Ishikawa (cell line): ENCODE results near the gene HSF5.

ENCODE experiments used
- CEBPB ChIP-seq: IDR thresholded peaks from 2 replicates; pipeline ENCODE4 v1.6.1; 2012
- CREB1 ChIP-seq: IDR thresholded peaks from 2 replicates; pipeline ENCODE4 v1.6.1; 2012; ENCODE audit warnings: low read depth
- EGR1 ChIP-seq: IDR thresholded peaks from 2 replicates; pipeline ENCODE4 v1.6.1; 2012
- EP300 ChIP-seq: IDR thresholded peaks from 2 replicates; pipeline ENCODE4 v1.6.1; 2012; ENCODE audit warnings: borderline replicate concordance
- FOXM1 ChIP-seq: IDR thresholded peaks from 2 replicates; pipeline ENCODE4 v1.6.1; 2012; ENCODE audit warnings: low read depth, borderline replicate concordance
- MAX ChIP-seq: IDR thresholded peaks from 2 replicates; pipeline ENCODE4 v1.6.1; 2012
- NFIC ChIP-seq: IDR thresholded peaks from 2 replicates; pipeline ENCODE4 v1.6.1; 2012
- RAD21 ChIP-seq: IDR thresholded peaks from 2 replicates; pipeline ENCODE4 v1.6.1; 2012; ENCODE audit warnings: low read depth
- REST ChIP-seq: IDR thresholded peaks from 2 replicates; pipeline ENCODE4 v1.6.1; 2012; ENCODE audit warnings: low read depth, mild to moderate bottlenecking
- TAF1 ChIP-seq: IDR thresholded peaks from 2 replicates; pipeline ENCODE4 v1.6.1; 2012; ENCODE audit warnings: low read depth, mild to moderate bottlenecking
- TCF12 ChIP-seq: IDR thresholded peaks from 2 replicates; pipeline ENCODE4 v1.6.1; 2012; ENCODE audit warnings: low read depth
- TEAD4 ChIP-seq: IDR thresholded peaks from 2 replicates; pipeline ENCODE4 v1.6.1; 2012
- USF1 ChIP-seq: IDR thresholded peaks from 2 replicates; pipeline ENCODE4 v1.6.1; 2012
- YY1 ChIP-seq: IDR thresholded peaks from 2 replicates; pipeline ENCODE4 v1.6.1; 2012; ENCODE audit warnings: low read depth
- ZBTB7A ChIP-seq: IDR thresholded peaks from 2 replicates; pipeline ENCODE4 v1.6.1; 2012; ENCODE audit warnings: low read depth

HSF5 gene

GRCh38 chr17:58390884-58391283 lies 97.3 kb downstream of the HSF5 start:
- no peak for TF ChIP-seq CREB1
- TF ChIP-seq EP300, result no peak
- no peak for TF ChIP-seq REST
- no peak for TF ChIP-seq USF1
- no peak for TF ChIP-seq MAX
- no peak for TF ChIP-seq RAD21
- no peak for TF ChIP-seq FOXM1
- no peak for TF ChIP-seq EGR1
- TF ChIP-seq TAF1, result no peak
- TF ChIP-seq ZBTB7A, result no peak
- no peak for TF ChIP-seq YY1
- no peak for TF ChIP-seq NFIC
- TF ChIP-seq CEBPB, result no peak
- TF ChIP-seq TCF12, result no peak
- no peak for TF ChIP-seq TEAD4

- TF ChIP-seq YY1, result no peak
- TF ChIP-seq NFIC, result no peak
- no peak for TF ChIP-seq CREB1
- TF ChIP-seq TAF1, result no peak
- no peak for TF ChIP-seq TEAD4
- TF ChIP-seq USF1, result no peak
- no peak for TF ChIP-seq ZBTB7A
Measured at GRCh38 chr17:58388302-58389190, 99.7 kb downstream of the HSF5 start.

- TF ChIP-seq YY1 (no peak), CREB1 (no peak), USF1 (no peak)
Measured at GRCh38 chr17:58387834-58388233, 100.4 kb downstream of the HSF5 start.

GRCh38 chr17:58386708-58387107 lies 101.5 kb downstream of the HSF5 start:
- TF ChIP-seq TEAD4 (no peak), YY1 (no peak), TCF12 (no peak), CREB1 (no peak), USF1 (no peak), MAX (no peak), RAD21 (no peak), FOXM1 (no peak)

- TF ChIP-seq RAD21, result no peak
- TF ChIP-seq EP300, result no peak
- no peak for TF ChIP-seq FOXM1
- TF ChIP-seq TEAD4, result no peak
- TF ChIP-seq ZBTB7A, result no peak
- no peak for TF ChIP-seq USF1
- TF ChIP-seq EGR1, result no peak
- no peak for TF ChIP-seq TAF1
- no peak for TF ChIP-seq TCF12
- TF ChIP-seq YY1, result no peak
- no peak for TF ChIP-seq NFIC
- no peak for TF ChIP-seq REST
- no peak for TF ChIP-seq CEBPB
- TF ChIP-seq CREB1, result no peak
- no peak for TF ChIP-seq MAX
Measured at GRCh38 chr17:58385359-58385899, 102.8 kb downstream of the HSF5 start.
